Gastrocnemius medialis (tissue), 4 donors: ENCODE measurements around the gene SLC6A20.

Source experiments
- CTCF ChIP-seq, 5 experiments: fragments of 450-650 bp in 3 of 5; fragments of 200-600 bp in 2 of 5; sonication (generic) in 2 of 5; IDR thresholded peaks in 4 of 5; conservative IDR thresholded peaks in 1 of 5; 1 replicate in 4 of 5; 2 replicates in 1 of 5; pipeline ENCODE4 v1.5.1; 2016 to 2019; ENCODE audit warnings: antibody characterized with exemption in 5 of 5, mild to moderate bottlenecking in 3 of 5, moderate library complexity in 3 of 5
- POLR2A ChIP-seq, 2 donors: fragments of 450-650 bp; IDR thresholded peaks; one replicate each; pipeline ENCODE4 v1.6.1; 2017; ENCODE audit warnings: antibody characterized with exemption in 2 of 2, mild to moderate bottlenecking in 2 of 2, moderate library complexity in 2 of 2

- TF ChIP-seq CTCF (IDR thresholded peaks at IDR 0.05 in 4 of 5, conservative IDR thresholded peaks at IDR 0.05 in 1 of 5) (no peak), POLR2A (IDR thresholded peaks at IDR 0.05) (no peak)
Observed at GRCh38 chr3:45771166-45771775, 25.1 kb downstream of the SLC6A20 start.
